ENCODE data around the gene PML. TPM values are rescaled to one million over a fixed set of nuclear protein-coding genes. Genes with fewer than 3 reads are reported as not detected.

Gene PML
- total RNA-seq, 1 experiment from 2014 or later = 120 TPM

DNA sequence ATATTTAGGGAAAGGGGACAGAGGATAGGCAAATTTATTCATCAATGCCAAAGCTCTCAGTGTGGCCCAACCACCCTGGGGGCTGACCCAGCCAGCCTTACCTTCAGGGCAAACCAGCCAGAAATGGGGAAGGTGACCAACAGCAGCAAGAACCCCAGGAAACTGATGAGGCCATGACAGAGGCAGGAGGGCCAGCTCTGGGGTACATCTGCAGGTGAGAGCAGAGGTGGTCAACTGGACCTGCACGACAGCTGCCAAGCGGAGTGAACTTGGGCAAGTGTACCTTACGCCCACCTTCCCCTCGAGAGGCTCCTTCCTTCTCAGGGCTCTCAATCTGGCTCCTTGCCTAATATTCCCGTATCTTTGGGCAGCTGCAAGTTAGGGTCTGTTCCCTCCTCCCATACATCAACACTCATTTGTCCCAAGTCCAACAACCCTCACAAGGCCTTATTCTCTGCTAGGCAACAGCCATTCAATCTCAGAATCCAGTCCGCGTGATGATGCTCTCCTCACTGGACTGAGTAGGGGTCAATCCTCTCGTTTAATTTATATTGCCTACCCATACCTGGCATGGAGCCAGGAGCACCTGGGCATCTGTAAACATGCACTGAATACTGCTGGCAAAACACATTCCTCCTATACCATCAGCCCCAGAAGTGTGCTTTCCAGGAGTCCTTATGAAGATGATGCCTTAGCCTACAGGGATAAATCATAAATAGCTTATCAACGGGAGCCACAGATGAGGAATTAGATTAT lies 4.1 kb upstream of the PML start:
- H3K36me3 Mint-ChIP-seq (ENCODE audit: insufficient read depth, unreplicated experiment) = peaks cover 62% of the 10 kb centered on the region
- CTCF ChIA-PET = interaction anchor here (1.9 kb wide), 1 partner anchor 17 kb away, joined by 4 read pairs; no protein-coding TSS in a partner anchor
- no peaks in the 10 kb centered on the region for H3K27me3 Mint-ChIP-seq (ENCODE audit: unreplicated experiment)
- H3K9me3 Mint-ChIP-seq (ENCODE audit: low read depth, unreplicated experiment) = no peaks in the 10 kb centered on the region
- H3K27ac Mint-ChIP-seq (ENCODE audit: unreplicated experiment) = peak overlapping the region; percentile 68
- no TSS peak for BruUV-seq (replicated peaks)
- TF ChIP-seq, protein P1, sequence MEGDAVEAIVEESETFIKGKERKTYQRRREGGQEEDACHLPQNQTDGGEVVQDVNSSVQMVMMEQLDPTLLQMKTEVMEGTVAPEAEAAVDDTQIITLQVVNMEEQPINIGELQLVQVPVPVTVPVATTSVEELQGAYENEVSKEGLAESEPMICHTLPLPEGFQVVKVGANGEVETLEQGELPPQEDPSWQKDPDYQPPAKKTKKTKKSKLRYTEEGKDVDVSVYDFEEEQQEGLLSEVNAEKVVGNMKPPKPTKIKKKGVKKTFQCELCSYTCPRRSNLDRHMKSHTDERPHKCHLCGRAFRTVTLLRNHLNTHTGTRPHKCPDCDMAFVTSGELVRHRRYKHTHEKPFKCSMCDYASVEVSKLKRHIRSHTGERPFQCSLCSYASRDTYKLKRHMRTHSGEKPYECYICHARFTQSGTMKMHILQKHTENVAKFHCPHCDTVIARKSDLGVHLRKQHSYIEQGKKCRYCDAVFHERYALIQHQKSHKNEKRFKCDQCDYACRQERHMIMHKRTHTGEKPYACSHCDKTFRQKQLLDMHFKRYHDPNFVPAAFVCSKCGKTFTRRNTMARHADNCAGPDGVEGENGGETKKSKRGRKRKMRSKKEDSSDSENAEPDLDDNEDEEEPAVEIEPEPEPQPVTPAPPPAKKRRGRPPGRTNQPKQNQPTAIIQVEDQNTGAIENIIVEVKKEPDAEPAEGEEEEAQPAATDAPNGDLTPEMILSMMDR (IDR thresholded peaks at IDR 0.05; ENCODE audit: unreplicated experiment) = no peak
- no peak for DNase-seq
- peaks cover 85% of the 10 kb centered on the region for H3K4me1 Mint-ChIP-seq (ENCODE audit: low read depth, unreplicated experiment)
- H3K4me3 Mint-ChIP-seq (ENCODE audit: low read depth, unreplicated experiment) = peak overlapping the region; percentile 19
- intact Hi-C loops (cut with micrococcal nuclease; ENCODE audit: unreplicated experiment) = no loop called here

DNA sequence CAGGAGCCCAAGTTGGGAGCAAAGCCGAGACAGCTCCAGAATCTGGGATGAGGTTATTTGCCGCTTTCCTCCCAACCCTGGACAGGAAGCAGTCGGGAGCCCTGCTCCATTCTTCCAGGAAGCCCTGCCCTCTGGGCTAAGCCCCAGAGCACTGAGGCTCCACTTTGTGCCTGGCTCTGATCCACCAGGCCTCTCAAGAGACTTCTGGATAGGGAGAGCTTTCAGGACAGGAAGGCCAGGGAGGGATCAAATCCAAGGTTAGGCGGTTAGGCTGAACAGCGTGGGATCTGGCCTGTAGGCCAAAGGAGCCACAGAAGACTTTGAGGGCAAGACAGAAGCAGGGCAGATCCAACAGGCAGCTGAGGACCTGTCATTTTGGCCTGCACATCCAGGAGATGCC lies 3.3 kb upstream of the PML start:
- Mint-ChIP-seq H3K36me3 (ENCODE audit: insufficient read depth, unreplicated experiment) (peaks cover 66% of the 10 kb centered on the region), H3K27me3 (ENCODE audit: unreplicated experiment) (no peaks in the 10 kb centered on the region), H3K9me3 (ENCODE audit: low read depth, unreplicated experiment) (no peaks in the 10 kb centered on the region), H3K27ac (ENCODE audit: unreplicated experiment) (peak overlapping the region; percentile 40), H3K4me3 (ENCODE audit: low read depth, unreplicated experiment) (peak overlapping the region; percentile 80), H3K4me1 (ENCODE audit: low read depth, unreplicated experiment) (peaks cover 82% of the 10 kb centered on the region)
- TF ChIP-seq, protein P1 (IDR thresholded peaks at IDR 0.05; ENCODE audit: unreplicated experiment) = no peak
- TSS peak; percentile 26 for BruUV-seq (replicated peaks)
- intact Hi-C loops (cut with micrococcal nuclease; ENCODE audit: unreplicated experiment) = no loop called here
- no peak for DNase-seq
- CTCF ChIA-PET = interaction anchor here (1.9 kb wide), 1 partner anchor 18 kb away, joined by 4 read pairs; no protein-coding TSS in a partner anchor

DNA sequence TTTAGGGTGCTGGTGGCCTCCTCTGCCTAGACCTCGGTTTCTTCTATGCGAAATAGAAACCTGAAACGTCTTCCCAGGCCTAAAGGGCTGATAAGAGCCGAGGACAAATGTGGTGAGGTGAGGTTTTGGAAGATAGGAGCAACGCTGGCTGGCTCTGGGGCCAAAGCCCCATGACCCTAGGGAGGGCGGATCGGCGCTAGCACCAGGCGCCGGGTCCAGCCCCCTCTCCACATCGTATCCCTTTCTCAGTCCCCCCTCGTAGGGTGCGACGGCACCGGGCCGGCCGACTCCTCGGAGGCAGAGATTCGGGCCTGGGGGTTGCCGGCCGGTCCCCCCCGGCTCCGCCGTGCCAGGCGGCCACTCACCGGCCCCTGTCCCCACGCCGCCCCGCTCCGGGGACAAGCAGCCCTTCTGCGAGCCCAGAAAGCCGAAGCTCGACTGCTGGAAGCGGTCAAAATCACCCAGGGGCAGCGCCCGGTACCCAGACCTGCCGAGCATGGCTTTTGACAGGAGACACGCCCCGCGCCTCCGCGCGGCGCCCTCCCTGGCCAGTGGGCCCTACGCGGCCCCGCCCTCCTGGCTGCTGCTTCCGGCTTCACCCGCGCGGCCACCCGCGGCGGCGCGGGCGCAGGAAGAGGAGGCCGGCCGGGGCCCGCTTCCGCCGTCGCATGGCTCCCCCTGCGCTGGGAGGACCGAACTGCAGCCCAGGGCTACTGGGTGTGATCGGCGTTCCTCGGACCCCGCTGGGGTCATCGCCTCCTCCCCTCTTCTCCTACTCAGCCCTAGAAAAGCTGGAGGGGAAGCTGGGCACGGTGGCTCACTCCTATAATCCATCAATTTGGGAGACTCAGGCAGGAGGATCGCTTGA lies 2.6 kb upstream of the PML start, which contains the start of gene STOML1:
Gene STOML1 (minus strand): TSS at position 570 of the 868 bp plus-strand sequence. CDS start 72 bp downstream, at position 498.
- Mint-ChIP-seq H3K4me3 (ENCODE audit: low read depth, unreplicated experiment) (peak within 1 kb of the TSS; percentile 80), H3K9me3 (ENCODE audit: low read depth, unreplicated experiment) (no peaks in the 10 kb centered on the region), H3K36me3 (ENCODE audit: insufficient read depth, unreplicated experiment) (peaks cover 65% of the 10 kb centered on the region), H3K27me3 (ENCODE audit: unreplicated experiment) (no peaks in the 10 kb centered on the region), H3K27ac (ENCODE audit: unreplicated experiment) (peak within 1 kb of the TSS; percentile 40), H3K4me1 (ENCODE audit: low read depth, unreplicated experiment) (peaks cover 82% of the 10 kb centered on the region)
- no TSS peak for BruUV-seq (replicated peaks)
- peak; percentile 99 for DNase-seq
- intact Hi-C loops (cut with micrococcal nuclease; ENCODE audit: unreplicated experiment) = no loop called here
- CTCF ChIA-PET = interaction anchor here (1.9 kb wide), 1 partner anchor 19 kb away, joined by 4 read pairs; no protein-coding TSS in a partner anchor
- TF ChIP-seq, protein P1 (IDR thresholded peaks at IDR 0.05; ENCODE audit: unreplicated experiment) = peak; percentile 95

DNA sequence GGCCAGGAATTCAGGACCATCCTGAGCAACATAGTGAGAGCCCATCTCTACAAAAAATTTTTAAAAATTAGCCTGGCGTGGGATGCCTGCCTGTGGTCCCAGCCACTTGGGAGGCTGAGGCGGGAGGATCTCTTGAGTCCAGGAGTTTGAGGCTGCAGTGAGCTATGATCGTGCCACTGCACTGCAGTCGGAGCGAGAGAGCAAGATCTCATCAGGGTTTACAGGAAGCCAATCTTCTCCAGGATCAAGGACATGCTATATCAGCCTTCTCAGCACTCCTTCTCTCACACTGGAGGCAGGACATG lies 2.0 kb upstream of the PML start:
- Mint-ChIP-seq H3K27ac (ENCODE audit: unreplicated experiment) (peak overlapping the region; percentile 11), H3K4me3 (ENCODE audit: low read depth, unreplicated experiment) (peak overlapping the region; percentile 80), H3K9me3 (ENCODE audit: low read depth, unreplicated experiment) (no peaks in the 10 kb centered on the region), H3K4me1 (ENCODE audit: low read depth, unreplicated experiment) (peaks cover 82% of the 10 kb centered on the region), H3K36me3 (ENCODE audit: insufficient read depth, unreplicated experiment) (peaks cover 65% of the 10 kb centered on the region), H3K27me3 (ENCODE audit: unreplicated experiment) (no peaks in the 10 kb centered on the region)
- no peak for DNase-seq
- CTCF ChIA-PET = no interaction called here
- TF ChIP-seq, protein P1 (IDR thresholded peaks at IDR 0.05; ENCODE audit: unreplicated experiment) = no peak
- BruUV-seq (replicated peaks) = no TSS peak
- intact Hi-C loops (cut with micrococcal nuclease; ENCODE audit: unreplicated experiment) = no loop called here
